Lower lobe of right lung (tissue), 2 donors: Measurements from ENCODE around the gene EHD3. TPM values are rescaled to one million over a fixed set of nuclear protein-coding genes. Genes with fewer than 3 reads are reported as not detected.

Source experiments
- ATAC-seq, 2 donors: fragments of 200-7000 bp; cut with Tn5 transposase; one replicate each; pipeline ENCODE4 v1.9.1; 2020 to 2022; ENCODE audit warnings: mild to moderate bottlenecking in 2 of 2, moderate library complexity in 2 of 2
- DNase-seq: peaks from one replicate; pipeline ENCODE4 v3.0.0-alpha.2; 2020
- H3K27ac ChIP-seq: fragments of 200-600 bp; one replicate; pipeline ENCODE4 v1.8.0; 2022
- H3K27me3 ChIP-seq: fragments of 200-600 bp; one replicate; pipeline ENCODE4 v1.8.0; 2022; ENCODE audit warnings: low read depth
- H3K36me3 ChIP-seq: fragments of 200-600 bp; one replicate; pipeline ENCODE4 v1.8.0; 2022; ENCODE audit warnings: mild to moderate bottlenecking
- H3K4me1 ChIP-seq: fragments of 200-600 bp; one replicate; pipeline ENCODE4 v1.8.0; 2022
- H3K4me3 ChIP-seq: fragments of 200-600 bp; one replicate; pipeline ENCODE4 v1.8.0; 2022; ENCODE audit warnings: mild to moderate bottlenecking
- H3K9me3 ChIP-seq: fragments of 200-600 bp; one replicate; pipeline ENCODE4 v1.8.0; 2022
- CTCF ChIP-seq: fragments of 200-600 bp; IDR thresholded peaks from one replicate; pipeline ENCODE4 v1.8.0; 2022; ENCODE audit warnings: antibody characterized with exemption, mild to moderate bottlenecking
- intact Hi-C: fragments of 100-400 bp; cut with DNase I; formaldehyde crosslinking; loops from one replicate; pipeline ENCODE4 v1.11.0; 2022
- total RNA-seq: library from RNA; stranded (reverse); fragmentation: NEBNext Ultra II Directional; extraction: Animal tissue kit (Norgen Biotek cat#: 25700); gene quantifications from one replicate; pipeline ENCODE4 v1.2.1, GENCODE V29; 2021
- donor health status: DM: no; HTN: yes; CAD: no; lungs with severe emphysema.

EHD3 gene
- total RNA-seq, 1 donor from 2014 or later: 11.0 TPM

- ATAC-seq (no peak), DNase-seq (no peak)
- Histone ChIP-seq H3K9me3 (no peaks in the 10 kb centered on the region), H3K4me1 (no peaks in the 10 kb centered on the region), H3K27me3 (no peaks in the 10 kb centered on the region), H3K36me3 (peaks cover 19% of the 10 kb centered on the region), H3K27ac (no peak overlapping the region), H3K4me3 (no peak overlapping the region)
- no peak for TF ChIP-seq CTCF
- intact Hi-C loops: no loop called here
Observed at GRCh38 chr2:31247711-31248110, 13.8 kb downstream of the EHD3 start.

GRCh38 chr2:31248139-31248538 is 14.2 kb downstream of the EHD3 start:
- intact Hi-C loops: no loop called here
- Histone ChIP-seq H3K36me3 (peaks cover 19% of the 10 kb centered on the region), H3K27ac (no peak overlapping the region), H3K4me1 (no peaks in the 10 kb centered on the region), H3K27me3 (no peaks in the 10 kb centered on the region), H3K4me3 (no peak overlapping the region), H3K9me3 (no peaks in the 10 kb centered on the region)
- DNase-seq (no peak), ATAC-seq (no peak)
- TF ChIP-seq CTCF: no peak

- intact Hi-C loops: no loop called here
- H3K4me3 ChIP-seq: no peak overlapping the region
- TF ChIP-seq CTCF: no peak
- DNase-seq (no peak), ATAC-seq (no peak)
- no peaks in the 10 kb centered on the region for H3K27me3 ChIP-seq
- peaks cover 19% of the 10 kb centered on the region for H3K36me3 ChIP-seq
- H3K4me1 ChIP-seq: no peaks in the 10 kb centered on the region
- H3K9me3 ChIP-seq: no peaks in the 10 kb centered on the region
- H3K27ac ChIP-seq: no peak overlapping the region
Observed at GRCh38 chr2:31249009-31249690, 15.2 kb downstream of the EHD3 start.

- no peak for ATAC-seq
- DNase-seq: no peak
- no peak overlapping the region for H3K27ac ChIP-seq
- H3K9me3 ChIP-seq: no peaks in the 10 kb centered on the region
- intact Hi-C loops: no loop called here
- TF ChIP-seq CTCF: no peak
- no peaks in the 10 kb centered on the region for H3K27me3 ChIP-seq
- H3K36me3 ChIP-seq: peaks cover 13% of the 10 kb centered on the region
- no peaks in the 10 kb centered on the region for H3K4me1 ChIP-seq
- no peak overlapping the region for H3K4me3 ChIP-seq
Observed at GRCh38 chr2:31251018-31251417, 17.1 kb downstream of the EHD3 start.

GRCh38 chr2:31251851-31252250 is 17.9 kb downstream of the EHD3 start:
- TF ChIP-seq CTCF: no peak
- Histone ChIP-seq H3K27me3 (no peaks in the 10 kb centered on the region), H3K4me3 (no peak overlapping the region), H3K9me3 (no peaks in the 10 kb centered on the region), H3K36me3 (peaks cover 13% of the 10 kb centered on the region), H3K27ac (no peak overlapping the region), H3K4me1 (no peaks in the 10 kb centered on the region)
- ATAC-seq (no peak), DNase-seq (no peak)
- intact Hi-C loops: no loop called here
